ENCODE results near the gene MYH9.

The MYH9 gene

DNA sequence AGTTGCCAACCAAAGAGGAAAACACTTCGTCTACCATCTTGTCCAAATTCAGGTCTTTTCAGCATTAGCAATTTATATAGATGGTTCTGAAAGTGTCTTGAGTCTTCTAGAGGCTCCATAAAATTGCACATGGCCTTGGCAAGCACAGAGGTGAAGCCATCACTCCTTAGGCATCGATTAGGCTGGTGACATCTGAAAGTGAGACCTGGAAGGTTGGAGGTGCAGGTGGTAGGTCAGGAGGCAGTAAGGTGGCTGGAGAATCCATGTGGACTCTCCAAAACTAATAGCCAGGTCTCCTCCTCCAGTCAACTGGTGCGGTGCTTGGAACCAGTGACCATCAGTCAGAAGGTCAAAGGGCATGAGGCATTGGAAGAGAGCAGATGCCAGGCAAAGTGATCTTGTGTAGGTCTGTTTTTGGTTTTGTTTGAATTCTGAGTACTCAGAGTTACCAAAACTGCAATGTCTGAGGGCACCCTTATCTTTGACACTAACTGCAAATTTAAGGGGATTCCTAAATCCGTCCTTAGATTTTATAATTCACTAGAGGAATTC is 141.9 kb downstream of the MYH9 start:
- DNase-seq (ENCODE audit: low spot score) = no peak

DNA sequence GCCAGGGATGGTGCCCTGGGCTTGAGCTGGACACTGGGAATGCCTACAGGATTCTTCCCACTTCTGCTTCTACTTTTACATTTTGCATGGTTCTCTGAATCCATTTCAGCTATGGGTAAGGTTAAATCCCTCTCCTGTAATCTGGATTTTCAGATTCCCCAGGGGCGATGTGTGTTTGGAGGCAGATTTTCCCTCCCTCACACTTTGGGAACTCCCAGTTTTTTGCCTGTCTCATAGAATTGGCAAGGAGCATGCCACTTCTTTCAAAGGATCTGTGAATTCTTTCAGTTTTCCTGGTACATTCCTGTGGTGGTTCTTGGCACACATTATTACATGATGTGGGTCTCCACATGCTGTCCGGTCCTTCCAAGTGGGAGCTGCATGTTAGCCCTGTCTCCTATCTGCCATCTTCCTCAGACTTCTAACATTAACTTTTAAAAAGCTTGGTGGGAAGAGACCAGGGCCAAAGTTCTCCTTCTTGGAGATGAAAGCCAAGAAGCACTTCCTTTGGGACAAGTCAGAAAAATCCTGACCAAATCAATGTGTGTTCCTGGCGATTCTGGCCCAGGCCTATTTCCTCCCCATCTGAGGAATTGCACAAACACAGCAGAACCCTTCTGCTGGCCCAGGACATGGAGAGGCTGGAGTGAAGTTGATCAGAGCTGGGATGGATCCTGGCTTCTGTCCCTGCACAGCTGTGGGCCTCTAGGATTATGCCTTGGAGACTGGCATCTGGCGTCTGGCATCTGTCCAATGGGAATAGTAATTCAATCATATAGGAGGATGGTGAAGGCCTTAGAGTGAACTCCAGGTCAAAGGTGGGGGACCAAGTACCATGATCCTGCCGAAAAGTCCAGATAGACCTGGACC is 143.0 kb downstream of the MYH9 start:
- DNase-seq (ENCODE audit: low spot score) = no peak

DNA sequence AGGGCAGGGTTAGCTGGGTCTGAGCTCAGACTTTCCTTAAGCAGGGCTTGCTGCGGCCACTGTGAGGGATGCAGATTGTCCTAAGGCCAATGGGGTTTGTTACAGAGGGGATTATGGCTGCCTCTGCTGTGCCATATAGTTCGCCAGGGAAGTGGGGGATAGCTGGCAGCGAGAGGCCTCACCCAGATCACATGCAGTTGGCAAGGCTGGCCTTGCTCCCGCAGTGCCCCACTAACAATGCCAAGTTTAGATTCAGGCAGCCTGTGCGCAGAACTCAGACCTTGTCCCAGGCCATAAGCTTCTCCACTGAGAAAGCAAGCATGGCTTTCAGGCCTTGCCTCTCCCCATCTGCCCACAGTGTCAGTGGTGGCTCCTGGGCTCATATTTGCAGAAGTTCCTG is 143.8 kb downstream of the MYH9 start:
- DNase-seq (ENCODE audit: low spot score) = no peak

DNA sequence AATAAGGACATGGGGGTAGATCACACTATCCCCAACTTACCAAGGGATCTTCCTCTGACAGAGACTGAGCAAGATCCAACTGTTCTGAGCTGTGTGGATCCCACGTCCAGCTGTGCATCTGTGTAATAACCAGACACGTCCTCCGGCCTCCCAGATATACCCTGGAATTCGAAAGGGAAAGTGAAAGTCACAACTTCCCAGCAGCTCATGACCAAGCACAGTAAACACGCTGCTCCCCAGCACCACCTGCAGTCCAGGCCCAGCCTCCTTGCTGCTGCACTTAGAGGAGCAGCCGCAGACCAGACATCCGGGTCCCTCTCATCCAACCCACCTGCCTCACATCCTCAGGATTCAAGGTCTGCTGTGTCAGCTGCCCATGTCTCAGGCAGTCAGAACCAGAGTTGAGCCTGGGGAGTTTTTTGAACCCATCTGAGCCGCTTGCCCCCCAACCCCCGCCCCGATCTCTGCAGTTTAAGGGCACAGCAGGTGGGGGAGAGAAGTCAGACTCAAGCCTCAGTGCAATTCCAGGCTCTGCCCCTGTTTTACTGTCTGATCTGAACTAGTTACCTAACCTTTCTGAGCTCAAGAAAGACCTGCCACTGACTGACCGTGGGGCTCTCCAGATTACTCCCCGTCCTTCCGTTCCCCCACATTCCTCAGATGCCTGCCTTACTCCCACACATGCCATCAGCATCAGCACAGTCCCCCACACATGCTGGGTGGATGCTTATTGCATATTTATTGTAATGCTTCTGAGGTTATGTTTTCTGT is 148.2 kb downstream of the MYH9 start, which contains the start of gene APOL2:
TSS of gene APOL2 (minus strand) at position 127 of the 771 bp plus-strand sequence. CDS start 6,365 bp downstream, outside the sequence.
- DNase-seq (ENCODE audit: low spot score) = peak; percentile 92

DNA sequence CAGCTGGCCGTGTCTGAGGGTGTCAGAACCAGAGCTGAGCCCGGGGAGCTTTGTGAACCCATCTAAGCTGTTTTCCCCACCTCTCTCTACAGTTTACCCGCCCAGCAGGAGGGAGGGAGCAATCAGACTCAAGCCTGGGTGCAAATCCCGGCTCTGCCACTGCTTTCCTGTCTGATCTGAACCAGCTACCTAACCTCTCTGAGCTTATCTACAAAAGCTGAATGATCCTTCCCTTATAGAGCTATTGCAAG is 148.7 kb downstream of the MYH9 start:
- no peak for DNase-seq (ENCODE audit: low spot score)

DNA sequence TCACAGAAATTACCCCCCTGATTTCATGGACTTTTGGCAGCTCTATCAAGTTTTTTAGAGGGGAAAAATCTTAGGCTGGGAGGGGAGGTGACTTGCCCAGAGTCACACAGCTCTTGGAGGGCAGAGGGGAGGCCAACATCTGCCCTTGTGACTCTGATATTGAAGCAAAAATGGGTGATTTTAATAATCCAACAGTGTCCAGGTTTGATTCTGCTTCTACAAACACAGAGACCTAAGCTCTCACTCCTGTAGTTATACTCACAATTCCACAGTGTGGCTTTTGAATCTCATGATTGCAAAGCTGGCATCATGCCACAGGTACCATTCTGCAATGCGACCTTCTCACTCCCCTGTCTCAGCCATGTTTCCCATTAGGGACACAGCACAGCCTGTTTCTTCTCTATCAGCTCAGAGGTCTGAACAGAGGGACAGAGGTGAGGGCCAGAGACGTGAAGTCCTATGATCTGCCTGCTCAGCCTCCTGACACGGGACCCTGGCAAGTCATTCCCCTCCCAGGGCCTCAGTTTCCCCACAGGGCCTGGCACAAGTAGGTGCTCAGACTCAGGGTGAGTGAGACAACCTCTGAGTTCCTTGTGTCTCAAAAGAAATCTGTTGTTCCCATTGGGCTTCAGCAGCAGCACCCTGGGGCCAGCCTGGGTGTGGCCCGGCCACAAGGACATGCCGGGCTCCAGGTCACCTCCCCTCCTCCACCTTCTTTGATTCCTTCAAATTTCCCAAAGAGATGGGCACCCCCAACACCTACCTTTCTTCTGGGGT is 149.2 kb downstream of the MYH9 start:
- DNase-seq (ENCODE audit: low spot score) = peak; percentile 44

DNA sequence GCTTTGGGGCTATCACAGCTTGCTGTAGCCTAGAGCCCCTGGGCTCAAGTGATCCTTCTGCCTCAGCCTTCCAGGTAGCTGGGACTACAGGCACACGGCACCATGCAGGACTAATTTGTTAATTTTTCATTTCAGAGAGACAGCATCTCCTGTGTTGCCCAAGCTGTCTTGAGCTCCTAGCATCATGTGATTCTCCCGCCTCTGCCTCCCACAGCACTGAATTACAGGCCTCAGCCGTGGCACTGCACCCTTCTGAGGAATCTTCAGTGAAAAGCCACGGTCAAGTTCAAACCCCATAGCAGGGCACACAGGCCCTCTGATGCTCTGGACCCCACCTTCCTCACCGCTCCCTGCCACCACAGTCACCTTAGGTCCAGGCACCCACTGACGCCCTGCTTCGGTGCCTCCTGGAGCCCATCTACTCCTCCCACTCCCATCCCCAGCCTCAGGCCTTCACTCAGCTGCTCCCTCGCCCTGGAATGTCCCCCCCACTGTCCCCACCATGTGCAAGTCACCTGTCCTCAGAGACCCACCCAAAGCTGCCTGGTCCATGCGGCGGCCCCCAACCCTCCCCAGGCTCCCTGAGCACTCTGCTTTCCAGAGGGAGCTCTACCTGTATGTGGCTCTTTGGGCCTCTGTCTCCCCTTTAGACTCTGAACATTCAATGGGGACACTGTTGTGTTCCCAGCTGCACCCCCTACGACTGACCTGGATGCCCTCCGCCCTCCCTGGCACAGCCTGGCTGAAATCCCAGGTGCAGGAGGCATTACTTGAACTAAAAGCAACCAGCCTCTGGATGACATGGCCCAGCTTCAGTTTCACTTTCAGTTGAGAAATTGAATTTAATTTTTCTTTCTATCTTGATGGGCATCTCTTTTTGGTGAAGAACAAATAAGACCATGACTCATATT is 150.1 kb downstream of the MYH9 start:
- peak; percentile 48 for DNase-seq (ENCODE audit: low spot score)

DNA sequence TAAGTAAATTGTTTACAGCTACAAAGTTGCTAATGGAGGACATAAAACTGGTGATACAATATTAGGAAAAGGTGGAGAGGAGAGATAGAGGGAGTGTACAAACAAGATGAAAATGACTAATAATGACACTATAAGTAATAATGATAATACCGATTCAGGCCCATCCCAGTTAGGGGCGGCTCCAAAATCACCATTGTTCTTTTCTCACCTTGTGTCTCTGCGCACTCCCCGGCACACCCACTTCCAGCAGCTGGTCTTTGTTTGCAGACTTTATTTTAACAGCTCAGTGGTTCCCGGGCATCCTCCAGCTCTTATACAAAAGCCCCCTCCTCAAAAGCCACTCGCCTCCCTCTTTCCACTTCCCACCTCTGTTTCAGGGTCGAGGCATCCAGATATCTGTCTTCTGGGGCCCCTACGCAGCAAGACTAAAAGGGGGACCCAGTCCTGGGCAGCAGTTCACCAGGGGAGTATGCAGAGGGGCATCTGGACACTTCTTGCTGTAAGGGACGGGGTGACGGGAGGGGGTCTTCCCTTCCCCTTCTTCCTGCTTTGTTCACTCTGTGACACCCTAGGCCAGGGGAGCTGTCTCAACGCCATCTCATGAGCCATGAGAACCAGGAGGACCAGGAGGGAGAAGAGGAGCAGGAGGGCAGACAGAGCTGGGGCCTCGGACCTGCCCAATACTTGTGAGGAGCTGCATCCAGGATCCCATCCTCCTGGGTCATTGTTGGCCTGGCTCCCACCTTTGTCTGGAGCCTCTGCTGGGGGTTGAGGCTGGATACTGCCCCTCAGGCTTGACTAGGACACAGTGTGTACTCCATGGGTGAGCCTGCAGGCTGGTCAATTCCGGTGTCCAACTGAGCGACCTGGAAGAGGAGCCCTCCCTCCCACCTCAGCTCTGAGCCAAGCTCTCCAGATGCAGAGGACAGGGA is 151.1 kb downstream of the MYH9 start:
- no peak for DNase-seq (ENCODE audit: low spot score)

DNA sequence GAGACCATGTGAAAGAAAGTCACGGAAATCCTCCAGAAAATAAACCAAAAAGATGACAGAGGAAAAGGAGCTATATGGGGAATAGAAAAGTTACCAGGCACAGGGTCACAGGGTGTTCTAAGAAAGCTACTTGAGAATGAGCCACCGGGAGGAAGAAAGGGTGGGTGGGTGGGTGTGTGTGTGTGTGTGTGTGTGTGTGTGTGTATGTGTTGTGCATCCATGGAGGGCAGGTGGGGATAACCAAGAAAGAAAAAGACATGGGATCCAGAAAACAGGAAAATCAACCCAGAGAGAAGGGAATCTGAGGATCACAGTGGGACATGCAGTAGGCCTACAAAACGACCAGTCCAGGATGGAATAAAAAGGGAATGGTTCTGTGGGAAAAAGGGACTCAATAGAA is 152.2 kb downstream of the MYH9 start:
- DNase-seq (ENCODE audit: low spot score) = no peak

DNA sequence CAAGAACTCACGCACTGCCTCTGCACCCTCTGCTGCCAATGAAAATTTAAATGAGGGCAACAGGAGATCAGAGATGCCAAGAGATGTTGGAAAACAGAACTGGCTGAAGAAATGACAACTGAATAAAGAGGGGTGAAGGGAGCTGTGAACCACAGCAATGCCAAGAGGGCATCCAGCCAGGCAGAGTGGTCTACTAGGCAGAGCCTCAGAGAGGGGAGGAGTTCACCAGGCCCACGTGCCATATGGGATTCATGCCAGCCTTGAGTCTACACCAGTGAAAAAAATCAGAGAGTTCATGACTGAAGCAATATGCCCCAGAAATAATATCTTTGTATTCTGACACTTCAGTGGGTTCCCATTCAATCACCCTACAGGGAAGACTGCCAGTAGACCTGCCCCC is 152.8 kb downstream of the MYH9 start:
- no peak for DNase-seq (ENCODE audit: low spot score)

DNA sequence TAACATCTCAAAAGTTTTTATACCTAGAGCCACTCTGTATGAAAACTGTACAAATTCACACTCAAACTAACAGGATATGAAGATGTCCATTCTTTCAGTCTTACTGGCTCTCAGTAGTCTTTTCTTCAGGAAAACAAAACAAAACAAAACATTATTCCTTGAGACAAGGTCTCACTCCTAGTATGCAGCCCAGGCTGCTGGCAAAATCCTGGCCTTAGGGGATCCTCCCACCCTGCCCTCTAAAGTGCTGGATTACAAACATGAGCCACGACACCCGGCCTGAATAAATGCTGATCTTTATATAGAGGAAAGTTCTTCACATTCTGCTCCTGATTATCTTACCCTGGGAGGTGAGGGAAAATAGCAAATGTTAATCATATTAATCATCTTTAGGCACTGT is 153.6 kb downstream of the MYH9 start:
- DNase-seq (ENCODE audit: low spot score) = no peak

DNA sequence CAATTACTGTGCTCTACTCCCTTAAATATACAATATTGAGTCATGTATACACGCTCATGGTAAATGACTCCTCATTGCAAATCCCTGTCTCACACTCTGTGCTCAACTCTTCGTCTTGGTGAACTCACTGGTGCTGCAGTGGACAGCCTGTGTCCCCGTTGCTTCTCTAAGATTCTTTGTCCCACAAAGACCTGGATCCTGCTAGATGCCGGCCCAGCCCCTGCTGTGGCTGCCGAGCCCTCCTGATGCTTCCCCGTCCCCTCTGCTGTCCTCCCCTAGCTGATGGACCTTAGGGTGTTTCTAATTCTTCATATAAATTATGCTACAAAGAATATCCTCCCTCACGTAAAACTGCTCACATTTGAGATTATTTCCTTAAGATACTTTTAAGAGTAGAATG is 154.0 kb downstream of the MYH9 start:
- no peak for DNase-seq (ENCODE audit: low spot score)

DNA sequence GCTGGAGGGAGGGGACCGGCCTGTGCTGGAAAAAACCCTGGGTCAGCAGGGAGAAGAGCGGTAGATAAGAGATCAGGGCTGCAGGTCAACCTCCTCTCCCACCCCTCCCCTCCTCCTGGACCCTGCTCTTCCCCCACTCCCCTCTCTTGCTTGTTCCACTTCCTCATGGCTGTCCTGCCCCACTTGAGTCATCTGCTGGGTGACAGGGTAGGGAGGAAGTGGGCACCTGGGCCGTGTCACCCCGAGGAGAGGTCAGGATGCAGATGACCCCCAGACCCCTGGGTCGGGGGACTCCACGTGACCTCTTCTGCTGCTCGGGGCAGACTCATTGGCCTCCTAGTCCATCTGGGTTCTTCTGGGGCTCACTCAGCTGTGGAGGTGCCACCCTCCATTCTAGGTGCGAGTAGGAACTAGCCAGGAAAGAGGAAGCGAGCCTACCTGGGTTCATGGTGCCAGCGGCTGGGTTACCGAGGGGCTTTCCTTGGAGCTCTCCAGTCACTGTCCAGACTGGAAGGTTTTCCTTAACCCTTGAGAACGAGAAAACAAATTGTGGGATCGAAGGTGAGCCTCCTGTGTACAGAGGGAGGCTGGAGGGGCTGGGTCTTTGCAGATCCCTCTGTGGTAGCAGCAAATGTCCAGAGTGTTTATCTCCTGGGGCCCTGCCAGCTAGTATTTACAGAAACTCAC is 154.9 kb downstream of the MYH9 start:
- DNase-seq (ENCODE audit: low spot score) = no peak
